ENCODE results near the gene C17orf75.
A peak's percentile ranks its signal among the peaks of the same experiment; 100 is the strongest.

Gene C17orf75

DNA sequence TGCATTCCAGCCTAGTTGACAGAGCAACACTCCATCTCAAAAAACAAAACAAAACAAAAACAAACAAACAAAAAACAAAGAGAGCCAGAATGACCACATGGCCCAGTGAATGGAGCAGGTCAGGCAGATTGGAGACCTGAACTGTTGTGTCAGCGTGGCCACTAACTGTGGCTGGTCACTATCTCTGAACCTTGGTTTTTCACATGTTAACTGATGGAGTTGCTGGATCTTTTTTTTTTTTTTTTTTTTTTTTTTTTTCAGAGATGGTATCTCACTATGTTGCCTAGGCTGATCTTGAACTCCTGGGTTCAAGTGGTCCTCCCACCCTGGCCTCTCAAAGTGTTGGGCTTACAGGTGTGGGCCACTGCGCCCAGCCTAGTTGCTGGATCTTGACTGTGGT is 44.5 kb downstream of the C17orf75 start:
- Histone ChIP-seq H3K27ac (ENCODE audit: low read length, poor library complexity, severe bottlenecking) (no peak overlapping the region), H3K4me3 (ENCODE audit: insufficient read depth in 1 of 2, low read depth in 1 of 2, low read length in 2 of 2) (no peak overlapping the region), H3K36me3 (ENCODE audit: control insufficient read depth in 1 of 2, insufficient read depth in 2 of 2, low read depth in 1 of 2, low read length in 2 of 2) (no peaks in the 10 kb centered on the region), H2BK15ac (ENCODE audit: low read depth, poor library complexity, severe bottlenecking) (no peak overlapping the region), H3K27me3 (ENCODE audit: control insufficient read depth in 1 of 2, insufficient read depth in 1 of 2, low read length in 2 of 2) (peaks cover 15 to 25% of the 10 kb centered on the region in 2 experiments), H2AFZ (ENCODE audit: low read depth, low read length) (no peak overlapping the region), H4K91ac (ENCODE audit: low read length) (no peak overlapping the region), H2BK120ac (ENCODE audit: low read depth, low read length) (no peak overlapping the region), H3K4me1 (ENCODE audit: control insufficient read depth, insufficient read depth, low read depth, low read length) (peaks cover 4% of the 10 kb centered on the region), H3K9ac (ENCODE audit: low read length) (no peak overlapping the region), H3K9me3 (ENCODE audit: control insufficient read depth, low read length) (no peaks in the 10 kb centered on the region), H3K4ac (ENCODE audit: low read depth in 1 of 2, low read length in 2 of 2) (no peak overlapping the region), H3K4me2 (ENCODE audit: low read length, poor library complexity, severe bottlenecking) (no peak overlapping the region), H3K23ac (ENCODE audit: low read length in 2 of 2) (no peak overlapping the region), H3K18ac (ENCODE audit: low read depth in 1 of 2, low read length in 2 of 2) (no peak overlapping the region), H2BK5ac (ENCODE audit: low read depth, low read length, poor library complexity, severe bottlenecking) (no peak overlapping the region), H3K79me1 (replicated peaks; ENCODE audit: low read length, poor library complexity, severe bottlenecking) (no peaks in the 10 kb centered on the region), H4K8ac (ENCODE audit: low read length) (no peak overlapping the region), H2AK5ac (ENCODE audit: low read length, severe bottlenecking) (no peak overlapping the region), H2BK12ac (ENCODE audit: low read length in 2 of 2) (no peak overlapping the region), H3K14ac (ENCODE audit: low read length in 2 of 2) (no peak overlapping the region)
- 97% methylated on average over 2 of the region's 2 CpGs for WGBS
- DNase-seq: no peak

DNA sequence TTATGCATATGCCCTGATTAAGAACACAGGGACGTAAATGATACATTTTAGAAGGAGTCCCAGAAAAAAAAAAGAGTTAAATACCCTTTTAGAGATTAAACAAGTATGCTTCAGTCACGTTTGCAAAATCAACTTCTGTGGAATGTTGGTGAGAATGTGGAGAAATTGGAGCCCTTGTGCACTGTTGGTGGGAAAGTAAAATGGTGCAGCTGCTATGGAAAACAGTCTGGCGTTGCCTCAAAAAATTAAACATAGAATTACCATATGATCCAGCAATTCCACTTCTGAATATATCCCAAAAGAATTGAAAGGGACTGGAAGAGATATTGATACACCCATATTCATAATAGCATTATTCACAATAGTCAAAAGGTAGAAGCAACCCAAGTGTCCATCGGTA is 49.9 kb downstream of the C17orf75 start:
- peaks cover 2% of the 10 kb centered on the region for H3K4me1 ChIP-seq (ENCODE audit: control insufficient read depth, insufficient read depth, low read depth, low read length)
- no peaks in the 10 kb centered on the region for H3K36me3 ChIP-seq (ENCODE audit: control insufficient read depth in 1 of 2, insufficient read depth in 2 of 2, low read depth in 1 of 2, low read length in 2 of 2)
- no peak overlapping the region for H4K8ac ChIP-seq (ENCODE audit: low read length)
- H3K9me3 ChIP-seq (ENCODE audit: control insufficient read depth, low read length): no peaks in the 10 kb centered on the region
- H3K4ac ChIP-seq (ENCODE audit: low read depth in 1 of 2, low read length in 2 of 2): no peak overlapping the region
- no peak overlapping the region for H3K9ac ChIP-seq (ENCODE audit: low read length)
- H2AFZ ChIP-seq (ENCODE audit: low read depth, low read length): no peak overlapping the region
- no peak overlapping the region for H2BK120ac ChIP-seq (ENCODE audit: low read depth, low read length)
- 70% methylated on average over 2 of the region's 4 CpGs for WGBS
- no peak overlapping the region for H2BK5ac ChIP-seq (ENCODE audit: low read depth, low read length, poor library complexity, severe bottlenecking)
- H3K27ac ChIP-seq (ENCODE audit: low read length, poor library complexity, severe bottlenecking): no peak overlapping the region
- no peak overlapping the region for H4K91ac ChIP-seq (ENCODE audit: low read length)
- H3K27me3 ChIP-seq (ENCODE audit: control insufficient read depth in 1 of 2, insufficient read depth in 1 of 2, low read length in 2 of 2): peaks cover 13 to 18% of the 10 kb centered on the region in 2 experiments
- H3K14ac ChIP-seq (ENCODE audit: low read length in 2 of 2): no peak overlapping the region
- H3K4me2 ChIP-seq (ENCODE audit: low read length, poor library complexity, severe bottlenecking): no peak overlapping the region
- no peak overlapping the region for H2AK5ac ChIP-seq (ENCODE audit: low read length, severe bottlenecking)
- no peaks in the 10 kb centered on the region for H3K79me1 ChIP-seq (replicated peaks; ENCODE audit: low read length, poor library complexity, severe bottlenecking)
- H3K4me3 ChIP-seq (ENCODE audit: insufficient read depth in 1 of 2, low read depth in 1 of 2, low read length in 2 of 2): no peak overlapping the region
- H3K23ac ChIP-seq (ENCODE audit: low read length in 2 of 2): no peak overlapping the region
- H2BK12ac ChIP-seq (ENCODE audit: low read length in 2 of 2): no peak overlapping the region
- DNase-seq: no peak
- H2BK15ac ChIP-seq (ENCODE audit: low read depth, poor library complexity, severe bottlenecking): no peak overlapping the region
- no peak overlapping the region for H3K18ac ChIP-seq (ENCODE audit: low read depth in 1 of 2, low read length in 2 of 2)

GRCh38 chr17:32289471-32290070 is 52.4 kb downstream of the C17orf75 start:
- Histone ChIP-seq H2BK5ac (ENCODE audit: low read depth, low read length, poor library complexity, severe bottlenecking) (no peak overlapping the region), H2BK15ac (ENCODE audit: low read depth, poor library complexity, severe bottlenecking) (no peak overlapping the region), H3K9me3 (ENCODE audit: control insufficient read depth, low read length) (no peaks in the 10 kb centered on the region), H4K91ac (ENCODE audit: low read length) (no peak overlapping the region), H3K9ac (ENCODE audit: low read length) (no peak overlapping the region), H3K4me2 (ENCODE audit: low read length, poor library complexity, severe bottlenecking) (no peak overlapping the region), H2BK120ac (ENCODE audit: low read depth, low read length) (no peak overlapping the region), H3K79me1 (replicated peaks; ENCODE audit: low read length, poor library complexity, severe bottlenecking) (no peaks in the 10 kb centered on the region), H3K27ac (ENCODE audit: low read length, poor library complexity, severe bottlenecking) (no peak overlapping the region), H2AFZ (ENCODE audit: low read depth, low read length) (no peak overlapping the region), H4K8ac (ENCODE audit: low read length) (no peak overlapping the region), H3K18ac (ENCODE audit: low read depth in 1 of 2, low read length in 2 of 2) (no peak overlapping the region), H3K27me3 (ENCODE audit: control insufficient read depth in 1 of 2, insufficient read depth in 1 of 2, low read length in 2 of 2) (peaks cover 16 to 18% of the 10 kb centered on the region in 2 experiments), H3K23ac (ENCODE audit: low read length in 2 of 2) (no peak overlapping the region), H3K4me1 (ENCODE audit: control insufficient read depth, insufficient read depth, low read depth, low read length) (peaks cover 5% of the 10 kb centered on the region), H3K36me3 (ENCODE audit: control insufficient read depth in 1 of 2, insufficient read depth in 2 of 2, low read depth in 1 of 2, low read length in 2 of 2) (no peaks in the 10 kb centered on the region), H3K14ac (ENCODE audit: low read length in 2 of 2) (no peak overlapping the region), H3K4ac (ENCODE audit: low read depth in 1 of 2, low read length in 2 of 2) (no peak overlapping the region), H3K4me3 (ENCODE audit: insufficient read depth in 1 of 2, low read depth in 1 of 2, low read length in 2 of 2) (no peak overlapping the region), H2AK5ac (ENCODE audit: low read length, severe bottlenecking) (no peak overlapping the region), H2BK12ac (ENCODE audit: low read length in 2 of 2) (no peak overlapping the region)
- 58% methylated on average over 9 of the region's 9 CpGs for WGBS
- no peak for DNase-seq

- Histone ChIP-seq H2BK120ac (ENCODE audit: low read depth, low read length) (no peak overlapping the region), H3K14ac (ENCODE audit: low read length in 2 of 2) (peak overlapping the region in 1 of 2 experiments; percentile 12)
These were observed 53.4 kb downstream of the C17orf75 start for GRCh38 chr17:32288615-32289014.

More at GRCh38 chr17:32288615-32289014, 53.4 kb downstream of the C17orf75 start:
- no peak overlapping the region for H4K8ac ChIP-seq (ENCODE audit: low read length)
- WGBS: 88% methylated on average over 11 of the region's 11 CpGs
- H2AK5ac ChIP-seq (ENCODE audit: low read length, severe bottlenecking): no peak overlapping the region
- H2AFZ ChIP-seq (ENCODE audit: low read depth, low read length): no peak overlapping the region
- no peak overlapping the region for H2BK12ac ChIP-seq (ENCODE audit: low read length in 2 of 2)
- no peak overlapping the region for H2BK5ac ChIP-seq (ENCODE audit: low read depth, low read length, poor library complexity, severe bottlenecking)
- peaks cover 5% of the 10 kb centered on the region for H3K4me1 ChIP-seq (ENCODE audit: control insufficient read depth, insufficient read depth, low read depth, low read length)
- H3K27ac ChIP-seq (ENCODE audit: low read length, poor library complexity, severe bottlenecking): no peak overlapping the region
- H3K9ac ChIP-seq (ENCODE audit: low read length): no peak overlapping the region
- H3K4me2 ChIP-seq (ENCODE audit: low read length, poor library complexity, severe bottlenecking): no peak overlapping the region
- no peaks in the 10 kb centered on the region for H3K79me1 ChIP-seq (replicated peaks; ENCODE audit: low read length, poor library complexity, severe bottlenecking)
- no peak overlapping the region for H3K4ac ChIP-seq (ENCODE audit: low read depth in 1 of 2, low read length in 2 of 2)
- H3K18ac ChIP-seq (ENCODE audit: low read depth in 1 of 2, low read length in 2 of 2): no peak overlapping the region
- no peaks in the 10 kb centered on the region for H3K9me3 ChIP-seq (ENCODE audit: control insufficient read depth, low read length)
- no peaks in the 10 kb centered on the region for H3K36me3 ChIP-seq (ENCODE audit: control insufficient read depth in 1 of 2, insufficient read depth in 2 of 2, low read depth in 1 of 2, low read length in 2 of 2)
- H2BK15ac ChIP-seq (ENCODE audit: low read depth, poor library complexity, severe bottlenecking): peak overlapping the region; percentile 13
- H3K27me3 ChIP-seq (ENCODE audit: control insufficient read depth in 1 of 2, insufficient read depth in 1 of 2, low read length in 2 of 2): peaks cover 16 to 25% of the 10 kb centered on the region in 2 experiments
- H3K4me3 ChIP-seq (ENCODE audit: insufficient read depth in 1 of 2, low read depth in 1 of 2, low read length in 2 of 2): no peak overlapping the region
- H3K23ac ChIP-seq (ENCODE audit: low read length in 2 of 2): no peak overlapping the region
- DNase-seq: no peak
- no peak overlapping the region for H4K91ac ChIP-seq (ENCODE audit: low read length)
